H1 (cell line): ENCODE results near the gene MYO1A. TPM values are rescaled to one million over a fixed set of nuclear protein-coding genes. Genes with fewer than 3 reads are reported as not detected.
A peak's percentile ranks its signal among the peaks of the same experiment; 100 is the strongest.

Source experiments
- CTCF ChIA-PET: fragments of 300-600 bp; sonication (Branson Sonifier 250); formaldehyde crosslinking; loops from one replicate; lab custom pipeline; 2021; ENCODE audit not compliant: partially characterized antibody; lab: Charles Lee
- POLR2A ChIA-PET: fragments of 300-600 bp; sonication (Branson Sonifier 250); formaldehyde crosslinking; loops from one replicate; lab custom pipeline; 2021; ENCODE audit warnings: inconsistent platforms; ENCODE audit not compliant: partially characterized antibody; lab: Charles Lee
- DNase-seq, 2 experiments: peaks; one replicate each; pipeline versions ENCODE4 v3.0.0 to v3.0.0-alpha.2; 2010 to 2022; ENCODE audit warnings: low spot score in 2 of 2, low read depth in 1 of 2, mixed read lengths in 1 of 2
- FAIRE-seq: peaks from 2 replicates; lab custom pipeline; 2011; peaks lifted over from hg19 to GRCh38; lab: Jason Lieb, UNC
- H2AFZ ChIP-seq: 2 replicates; pipeline ENCODE4 v1.8.1; 2012; ENCODE audit warnings: low read length, inconsistent platforms
- H2AK5ac ChIP-seq: 2 replicates; pipeline ENCODE4 v1.6.1; 2013; ENCODE audit warnings: low read depth, low read length
- H2BK120ac ChIP-seq: replicated peaks from 2 replicates; pipeline ENCODE3; 2013; ENCODE audit warnings: low read depth, low read length, inconsistent platforms
- H2BK12ac ChIP-seq: 2 replicates; pipeline ENCODE4 v1.6.1; 2013; ENCODE audit warnings: low read depth, low read length
- H2BK15ac ChIP-seq: 2 replicates; pipeline ENCODE4 v1.6.1; 2013; ENCODE audit warnings: low read length
- H2BK20ac ChIP-seq: 2 replicates; pipeline ENCODE4 v1.6.1; 2013; ENCODE audit warnings: low read length
- H2BK5ac ChIP-seq: 2 replicates; pipeline ENCODE4 v1.6.1; 2013; ENCODE audit warnings: low read depth, low read length
- H3K14ac ChIP-seq: 2 replicates; pipeline ENCODE4 v1.6.1; 2013; ENCODE audit warnings: inconsistent platforms; ENCODE audit not compliant: insufficient read length
- H3K18ac ChIP-seq: 2 replicates; pipeline ENCODE4 v1.6.1; 2013; ENCODE audit warnings: low read length; ENCODE audit errors: extremely low read depth
- H3K23ac ChIP-seq: 2 replicates; pipeline ENCODE4 v1.6.1; 2013; ENCODE audit warnings: inconsistent platforms; ENCODE audit not compliant: insufficient read length
- H3K23me2 ChIP-seq: 2 replicates; pipeline ENCODE4 v1.6.1; 2013; ENCODE audit warnings: low read depth, low read length
- H3K27ac ChIP-seq: 2 replicates; pipeline ENCODE4 v1.6.1; 2011; ENCODE audit warnings: low read depth, low read length, inconsistent platforms
- H3K27me3 ChIP-seq, 4 experiments: replicated peaks in 1 of 4; 1 replicate in 1 of 4; 2 replicates in 3 of 4; pipeline versions ENCODE4 v1.6.1 to v1.8.1; 2011 to 2013; ENCODE audit warnings: low read length in 3 of 4, mild to moderate bottlenecking in 3 of 4, inconsistent platforms in 2 of 4, mixed read lengths in 2 of 4, moderate library complexity in 1 of 4; ENCODE audit not compliant: control insufficient read depth in 3 of 4, insufficient read depth in 3 of 4; ENCODE audit errors: extremely low read depth in 1 of 4
- H3K36me3 ChIP-seq, 4 experiments: 2 replicates each; pipeline versions ENCODE4 v1.6.1 to v1.8.1; 2011 to 2013; ENCODE audit warnings: mild to moderate bottlenecking in 4 of 4, low read length in 3 of 4, moderate library complexity in 2 of 4, control low read depth in 1 of 4, inconsistent platforms in 1 of 4; ENCODE audit not compliant: insufficient read depth in 4 of 4, control insufficient read depth in 2 of 4
- H3K4ac ChIP-seq: replicated peaks from 2 replicates; pipeline ENCODE3; 2013; ENCODE audit warnings: low read length, low read depth, mixed read lengths, inconsistent platforms; ENCODE audit not compliant: insufficient read length
- H3K4me1 ChIP-seq, 4 experiments: replicated peaks in 1 of 4; 1 replicate in 1 of 4; 2 replicates in 3 of 4; pipeline versions ENCODE4 v1.6.1 to v1.8.1; 2011 to 2013; ENCODE audit warnings: low read length in 3 of 4, inconsistent platforms in 2 of 4, mixed read lengths in 1 of 4; ENCODE audit not compliant: insufficient read depth in 4 of 4, control insufficient read depth in 3 of 4
- H3K4me2 ChIP-seq, 2 experiments: 2 replicates each; pipeline versions ENCODE4 v1.6.1 to v1.8.1; 2011 to 2013; ENCODE audit warnings: low read depth in 2 of 2, low read length in 2 of 2, control low read depth in 1 of 2, inconsistent platforms in 1 of 2, mild to moderate bottlenecking in 1 of 2; ENCODE audit not compliant: insufficient read depth in 1 of 2
- H3K4me3 ChIP-seq, 4 experiments: fragments of 200-600, 300-600 bp in 1 of 4; sonication (generic), shearing (Covaris generic), sonication (Bioruptor Twin) in 1 of 4; 2 replicates each; pipeline versions ENCODE4 v1.5.1 to v1.8.1; 2011 to 2016; ENCODE audit warnings: low read length in 4 of 4, low read depth in 3 of 4, control low read depth in 2 of 4, inconsistent platforms in 2 of 4, mild to moderate bottlenecking in 2 of 4, mixed read lengths in 1 of 4, moderate library complexity in 1 of 4; ENCODE audit not compliant: insufficient read depth in 2 of 4; ENCODE audit errors: extremely low read depth in 1 of 4
- H3K56ac ChIP-seq: replicated peaks from 2 replicates; pipeline ENCODE3; 2013; ENCODE audit warnings: low read depth, mild to moderate bottlenecking, mixed read lengths, low read length, inconsistent platforms; ENCODE audit not compliant: insufficient read length
- H3K79me1 ChIP-seq: 2 replicates; pipeline ENCODE4 v1.6.1; 2013; ENCODE audit warnings: low read depth, low read length, control low read depth
- H3K79me2 ChIP-seq, 2 experiments: 2 replicates each; pipeline versions ENCODE4 v1.6.1 to v1.8.1; 2012 to 2013; ENCODE audit warnings: low read length in 2 of 2, mild to moderate bottlenecking in 2 of 2, inconsistent platforms in 1 of 2; ENCODE audit not compliant: insufficient read depth in 2 of 2, control insufficient read depth in 1 of 2
- H3K9ac ChIP-seq, 4 experiments: replicated peaks in 1 of 4; 1 replicate in 1 of 4; 2 replicates in 3 of 4; pipeline versions ENCODE4 v1.6.1 to v1.8.1; 2011 to 2013; ENCODE audit warnings: low read depth in 3 of 4, low read length in 3 of 4, control low read depth in 2 of 4, mild to moderate bottlenecking in 2 of 4, moderate library complexity in 2 of 4, inconsistent platforms in 1 of 4; ENCODE audit errors: extremely low read depth in 1 of 4
- H3K9me3 ChIP-seq, 2 experiments: 2 replicates each; pipeline versions ENCODE4 v1.6.1 to v1.8.1; 2012 to 2013; ENCODE audit warnings: mild to moderate bottlenecking in 2 of 2, moderate library complexity in 2 of 2, control low read depth in 1 of 2, inconsistent platforms in 1 of 2, low read depth in 1 of 2, low read length in 1 of 2, mixed read lengths in 1 of 2; ENCODE audit not compliant: insufficient read depth in 2 of 2
- H4K20me1 ChIP-seq, 2 experiments: replicated peaks in 1 of 2; 2 replicates each; pipeline versions ENCODE3 to v1.8.1; 2011 to 2013; ENCODE audit warnings: inconsistent platforms in 2 of 2, low read length in 2 of 2, mild to moderate bottlenecking in 1 of 2; ENCODE audit not compliant: insufficient read depth in 2 of 2, control insufficient read depth in 1 of 2
- H4K5ac ChIP-seq: 2 replicates; pipeline ENCODE4 v1.6.1; 2013; ENCODE audit warnings: low read length, low read depth, mixed read lengths, inconsistent platforms; ENCODE audit not compliant: insufficient read length
- H4K8ac ChIP-seq: 2 replicates; pipeline ENCODE4 v1.8.0; 2013; ENCODE audit warnings: mild to moderate bottlenecking, moderate library complexity, low read length, inconsistent platforms; ENCODE audit not compliant: insufficient read depth; ENCODE audit errors: extremely low read depth
- H4K91ac ChIP-seq: replicated peaks from 2 replicates; pipeline ENCODE3; 2013; ENCODE audit warnings: low read length, mixed read lengths, inconsistent platforms; ENCODE audit not compliant: insufficient read length
- CTCF ChIP-seq, 3 experiments: IDR thresholded peaks; 1 replicate in 2 of 3; 2 replicates in 1 of 3; pipeline versions ENCODE4 v1.5.1 to v1.6.1; 2011; ENCODE audit warnings: low read length in 3 of 3, mild to moderate bottlenecking in 3 of 3, inconsistent platforms in 2 of 3, low read depth in 1 of 3, moderate library complexity in 1 of 3; ENCODE audit not compliant: insufficient read depth in 1 of 3; ENCODE audit errors: control extremely low read depth in 1 of 3
- EP300 ChIP-seq, 2 experiments: IDR thresholded peaks; 1 replicate in 1 of 2; 2 replicates in 1 of 2; pipeline ENCODE4 v1.6.1; 2011 to 2012; ENCODE audit warnings: low read depth in 2 of 2, low read length in 2 of 2, mild to moderate bottlenecking in 2 of 2, borderline replicate concordance in 1 of 2, inconsistent platforms in 1 of 2, moderate library complexity in 1 of 2
- KDM1A ChIP-seq: fragments of 200-600, 300-600 bp; sonication (generic); IDR thresholded peaks from 2 replicates; pipeline ENCODE4 v1.7.1; 2016; ENCODE audit warnings: mild to moderate bottlenecking, low read length, borderline replicate concordance
- NRF1 ChIP-seq: IDR thresholded peaks from 2 replicates; pipeline ENCODE4 v1.6.1; 2011; ENCODE audit warnings: mild to moderate bottlenecking, low read depth, low read length, improper control_type of control experiment
- RBBP5 ChIP-seq: IDR thresholded peaks from 2 replicates; pipeline ENCODE4 v1.7.1; 2012; ENCODE audit warnings: low read depth, mild to moderate bottlenecking, inconsistent platforms, low read length, moderate library complexity, borderline replicate concordance
- RXRA ChIP-seq: IDR thresholded peaks from 2 replicates; pipeline ENCODE4 v1.6.1; 2011; ENCODE audit warnings: low read depth, mild to moderate bottlenecking, low read length, moderate library complexity; ENCODE audit not compliant: insufficient read depth
- SRF ChIP-seq: IDR thresholded peaks from 2 replicates; pipeline ENCODE4 v1.6.1; 2011; ENCODE audit warnings: mild to moderate bottlenecking, low read depth, low read length, moderate library complexity
- ZNF274 ChIP-seq: IDR thresholded peaks from 2 replicates; pipeline ENCODE4 v1.7.0; 2012; ENCODE audit warnings: low read length, borderline replicate concordance; ENCODE audit errors: extremely low read depth
- WGBS, 2 experiments: shearing (Covaris generic) in 1 of 2; methylation state at CpG; one replicate each; pipeline versions ENCODE4 v1.1.6 to v1.1.7; 2013 to 2015; ENCODE audit warnings: low lambda C conversion rate in 2 of 2, mixed read lengths in 2 of 2, inconsistent platforms in 1 of 2, low coverage in 1 of 2, missing lambda C conversion rate in 1 of 2; ENCODE audit not compliant: insufficient replicate concordance in 2 of 2, insufficient coverage in 1 of 2, insufficient read length in 1 of 2; ENCODE audit errors: extremely low coverage in 1 of 2, missing lambda C conversion rate in 1 of 2; 5-methylcytosine and 5-hydroxymethylcytosine counted together
- polyA plus RNA-seq, 7 experiments: library from polyadenylated mRNA; depleted of rRNA in 3 of 7; stranded (reverse) in 5 of 7; unstranded in 2 of 7; fragments of >200 nt in 5 of 7; fragments of 200-250 nt in 2 of 7; gene quantifications; 1 replicate in 5 of 7; 2 replicates in 1 of 7; 4 replicates in 1 of 7; pipeline versions ENCODE4 v1.2.1 to v1.2.3, GENCODE V29; 2011 to 2013; ENCODE audit warnings: missing spikeins in 2 of 7, mixed read lengths in 2 of 7
- total RNA-seq: library from RNA; stranded (reverse); fragmentation: NEBNext Ultra II Directional; extraction: Animal tissue kit (Norgen Biotek cat#: 25700); gene quantifications from 2 replicates; pipeline ENCODE4 v1.2.1, GENCODE V29; 2021

MYO1A gene
- total and polyA plus RNA-seq, 2 of the 8 experiments (the other 6 are each of a cell fraction or from before 2014, with no cell fraction given): 0.54 to 0.77 TPM

DNA sequence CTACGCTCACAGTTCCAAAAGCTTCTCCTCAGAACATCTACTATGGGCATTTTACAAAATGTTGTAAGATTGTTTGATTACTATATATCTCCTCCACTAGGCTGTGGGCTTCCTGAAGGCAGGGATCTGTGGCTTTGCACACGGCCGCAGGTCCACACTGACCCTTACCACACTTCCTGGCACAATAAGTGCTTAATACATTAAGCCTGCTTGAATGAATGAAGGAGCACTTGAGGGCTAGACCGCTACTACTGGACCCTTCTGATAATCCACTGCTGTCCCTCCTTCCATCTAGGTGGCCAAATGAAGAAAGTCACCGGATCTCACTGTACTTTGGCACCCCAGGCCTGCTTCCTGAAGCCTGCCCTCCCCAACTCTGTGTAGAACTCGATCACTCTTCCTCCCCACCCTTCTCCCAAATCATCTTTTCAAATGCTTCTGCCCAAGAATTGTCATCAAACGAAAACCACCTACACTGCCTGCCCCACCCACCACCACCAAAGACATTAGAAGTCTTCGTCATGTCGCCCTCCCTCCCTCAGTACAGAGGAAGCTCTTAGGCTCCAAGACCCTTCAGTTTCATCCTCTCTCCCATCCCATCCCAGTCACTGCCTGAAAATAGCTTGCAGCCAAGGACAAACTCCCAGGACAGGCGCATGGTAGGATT is 43.0 kb downstream of the MYO1A start:
- no peaks in the 10 kb centered on the region; the same call in 1 of the 2 replicates for H3K23me2 ChIP-seq
- ChIA-PET POLR2A (interaction anchor here (0.5 to 1.4 kb wide), 4 partner anchors 10 to 1798 kb away, joined by 3 to 4 read pairs (median 4); partner anchors contain the start of genes NACA and TAC3), CTCF (interaction anchor here (0.6 to 10.6 kb wide), 22 partner anchors 10 to 1040 kb away, joined by 3 to 187 read pairs (median 6); partner anchors contain the start of genes HSD17B6, STAT6 and TAC3)
- no peak overlapping the region for H2BK120ac ChIP-seq
- H3K14ac ChIP-seq: no peak overlapping the region
- peak overlapping the region; percentile 52 for H4K91ac ChIP-seq
- FAIRE-seq (no peak), DNase-seq (no peak)
- H3K23ac ChIP-seq: no peak overlapping the region
- H4K8ac ChIP-seq: no peak overlapping the region
- no peak overlapping the region for H3K18ac ChIP-seq
- no peak overlapping the region for H2BK20ac ChIP-seq
- no peak overlapping the region for H3K56ac ChIP-seq
- H4K20me1 ChIP-seq: peaks cover 0 to 6% of the 10 kb centered on the region in 2 experiments
- H2AFZ ChIP-seq: no peak overlapping the region
- 80% methylated on average over 10 of the region's 10 CpGs; no CpG with 5 or more reads in 1 of the 2 experiments for WGBS, 2 experiments
- no peak overlapping the region for H2BK5ac ChIP-seq
- H3K4me3 ChIP-seq: peak overlapping the region in 3 of 4 experiments; percentile 3 to 32 (median 21); a peak in 2 of 8 replicates
- peak overlapping the region in 1 of 2 experiments; percentile 68; a peak in 1 of 4 replicates for H3K4me2 ChIP-seq
- H2BK12ac ChIP-seq: peak overlapping the region; percentile 82; the same call in 1 of the 2 replicates
- no peak overlapping the region for H4K5ac ChIP-seq
- no peaks in the 10 kb centered on the region for H3K27me3 ChIP-seq
- peaks cover 0 to 37% of the 10 kb centered on the region in 2 experiments for H3K79me2 ChIP-seq
- H3K9me3 ChIP-seq: no peaks in the 10 kb centered on the region
- H3K27ac ChIP-seq: no peak overlapping the region
- peak overlapping the region; percentile 32; the same call in 1 of the 2 replicates for H2BK15ac ChIP-seq
- no peak overlapping the region for H3K4ac ChIP-seq
- H2AK5ac ChIP-seq: no peak overlapping the region
- H3K79me1 ChIP-seq: peaks cover 12% of the 10 kb centered on the region; the same call in 1 of the 2 replicates
- H3K36me3 ChIP-seq: peaks cover 20 to 27% (median 26%) of the 10 kb centered on the region in 4 experiments
- no peak overlapping the region for H3K9ac ChIP-seq
- peaks cover 2 to 15% (median 11%) of the 10 kb centered on the region in 4 experiments; a peak in 6 of 7 replicates for H3K4me1 ChIP-seq
- no peak for TF ChIP-seq ZNF274
- no peak for TF ChIP-seq EP300 (IDR thresholded peaks at IDR 0.05; ENCODE audit: borderline replicate concordance in 1 of 2, low read depth in 2 of 2, low read length in 2 of 2)
- no peak for TF ChIP-seq KDM1A
- no peak for TF ChIP-seq RXRA
- no peak for TF ChIP-seq NRF1
- TF ChIP-seq CTCF (IDR thresholded peaks at IDR 0.05; ENCODE audit: control extremely low read depth in 1 of 3, insufficient read depth in 1 of 3, low read depth in 1 of 3, low read length in 3 of 3): no peak
- no peak for TF ChIP-seq RBBP5
- TF ChIP-seq SRF: no peak
